Vagina (tissue), 2 donors: ENCODE measurements around the gene TAF3. TPM values are rescaled to one million over a fixed set of nuclear protein-coding genes. Genes with fewer than 3 reads are reported as not detected.

Experiments used
- DNase-seq, 2 donors: peaks; one replicate each; pipeline ENCODE4 v3.0.0-alpha.2; 2017; ENCODE audit errors: extremely low spot score in 2 of 2
- H3K27ac ChIP-seq: fragments of 200-600 bp; sonication (generic); one replicate; pipeline ENCODE4 v1.5.1; 2019
- H3K27me3 ChIP-seq: fragments of 200-600 bp; sonication (generic); one replicate; pipeline ENCODE4 v1.5.1; 2019
- H3K36me3 ChIP-seq, 2 donors: fragments of 200-600 bp; sonication (generic); one replicate each; pipeline ENCODE4 v1.5.1; 2017 to 2019
- H3K4me1 ChIP-seq: fragments of 200-600 bp; sonication (generic); one replicate; pipeline ENCODE4 v1.5.1; 2019
- H3K4me3 ChIP-seq, 2 donors: fragments of 200-600 bp; sonication (generic); 1 replicate in 1 of 2; 2 replicates in 1 of 2; pipeline ENCODE4 v1.5.1; 2016 to 2019
- H3K9me3 ChIP-seq: fragments of 200-600 bp; sonication (generic); one replicate; pipeline ENCODE4 v1.5.1; 2019
- POLR2A ChIP-seq, 2 donors: fragments of 450-650 bp; IDR thresholded peaks; one replicate each; pipeline ENCODE4 v1.6.1; 2017; ENCODE audit warnings: antibody characterized with exemption in 2 of 2, mild to moderate bottlenecking in 2 of 2, moderate library complexity in 2 of 2
- POLR2AphosphoS5 ChIP-seq, 2 donors: sonication (generic); formaldehyde crosslinking; IDR thresholded peaks; one replicate each; pipeline ENCODE4 v1.9.0; 2017; ENCODE audit warnings: antibody characterized with exemption in 2 of 2, mild to moderate bottlenecking in 2 of 2, low read depth in 1 of 2; ENCODE audit not compliant: insufficient read depth in 1 of 2
- intact Hi-C: fragments of 100-400 bp; cut with DNase I; formaldehyde crosslinking; loops from one replicate; pipeline ENCODE4 v1.15.1; 2023
- total RNA-seq: library from RNA; depleted of rRNA; stranded (reverse); fragments of >200 nt; gene quantifications from one replicate; pipeline ENCODE4 v1.2.3, GENCODE V29; 2016
- TF ChIP-seq, protein P1 (sequence below), 3 experiments: fragments of 450-650 bp in 2 of 3; fragments of 200-600 bp in 1 of 3; sonication (generic) in 1 of 3; IDR thresholded peaks; one replicate each; pipeline ENCODE4 v1.5.1; 2017 to 2019; ENCODE audit warnings: antibody characterized with exemption in 3 of 3, mild to moderate bottlenecking in 2 of 3, moderate library complexity in 2 of 3

The TAF3 gene
- total RNA-seq, 1 donor from 2014 or later = 9.8 TPM

DNA sequence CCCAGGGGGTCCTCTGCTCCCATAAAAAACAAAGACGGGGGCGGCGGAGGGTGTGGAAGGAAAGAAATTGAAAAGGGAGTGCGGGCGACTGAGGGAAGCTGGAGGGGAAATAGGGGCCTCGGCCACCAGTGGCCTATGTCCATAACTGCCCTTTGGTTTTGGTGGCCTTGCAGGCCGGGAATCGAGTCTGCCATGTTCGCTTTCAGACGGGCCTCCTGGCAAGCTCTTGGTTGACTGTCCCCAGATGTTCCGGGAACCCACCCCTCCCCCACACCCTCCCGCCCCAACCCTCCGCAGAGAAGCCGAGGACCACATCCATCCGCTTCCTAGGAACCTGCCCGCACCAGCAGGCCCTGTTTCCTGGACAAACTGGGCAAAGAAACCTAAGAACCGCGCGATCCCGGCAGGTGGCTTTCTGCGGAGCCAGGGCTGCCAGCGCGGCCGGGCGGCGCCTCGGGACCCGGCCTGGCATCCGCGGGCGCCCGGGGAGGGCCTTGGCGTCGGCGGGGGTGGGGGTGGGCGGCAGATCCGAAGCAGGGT lies 216.2 kb downstream of the TAF3 start:
- no peaks in the 10 kb centered on the region for H3K9me3 ChIP-seq
- peaks cover 25% of the 10 kb centered on the region for H3K27me3 ChIP-seq
- H3K27ac ChIP-seq = no peak overlapping the region
- DNase-seq = no peak
- intact Hi-C loops = no loop called here
- no peaks in the 10 kb centered on the region for H3K36me3 ChIP-seq
- TF ChIP-seq, protein P1, sequence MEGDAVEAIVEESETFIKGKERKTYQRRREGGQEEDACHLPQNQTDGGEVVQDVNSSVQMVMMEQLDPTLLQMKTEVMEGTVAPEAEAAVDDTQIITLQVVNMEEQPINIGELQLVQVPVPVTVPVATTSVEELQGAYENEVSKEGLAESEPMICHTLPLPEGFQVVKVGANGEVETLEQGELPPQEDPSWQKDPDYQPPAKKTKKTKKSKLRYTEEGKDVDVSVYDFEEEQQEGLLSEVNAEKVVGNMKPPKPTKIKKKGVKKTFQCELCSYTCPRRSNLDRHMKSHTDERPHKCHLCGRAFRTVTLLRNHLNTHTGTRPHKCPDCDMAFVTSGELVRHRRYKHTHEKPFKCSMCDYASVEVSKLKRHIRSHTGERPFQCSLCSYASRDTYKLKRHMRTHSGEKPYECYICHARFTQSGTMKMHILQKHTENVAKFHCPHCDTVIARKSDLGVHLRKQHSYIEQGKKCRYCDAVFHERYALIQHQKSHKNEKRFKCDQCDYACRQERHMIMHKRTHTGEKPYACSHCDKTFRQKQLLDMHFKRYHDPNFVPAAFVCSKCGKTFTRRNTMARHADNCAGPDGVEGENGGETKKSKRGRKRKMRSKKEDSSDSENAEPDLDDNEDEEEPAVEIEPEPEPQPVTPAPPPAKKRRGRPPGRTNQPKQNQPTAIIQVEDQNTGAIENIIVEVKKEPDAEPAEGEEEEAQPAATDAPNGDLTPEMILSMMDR (IDR thresholded peaks at IDR 0.05) = no peak
- TF ChIP-seq POLR2A (IDR thresholded peaks at IDR 0.05) (no peak), POLR2AphosphoS5 (IDR thresholded peaks at IDR 0.05; ENCODE audit: insufficient read depth in 1 of 2, low read depth in 1 of 2) (no peak)
- peak overlapping the region in 1 of 2 donors; percentile 26 for H3K4me3 ChIP-seq
- H3K4me1 ChIP-seq = peaks cover 36% of the 10 kb centered on the region

DNA sequence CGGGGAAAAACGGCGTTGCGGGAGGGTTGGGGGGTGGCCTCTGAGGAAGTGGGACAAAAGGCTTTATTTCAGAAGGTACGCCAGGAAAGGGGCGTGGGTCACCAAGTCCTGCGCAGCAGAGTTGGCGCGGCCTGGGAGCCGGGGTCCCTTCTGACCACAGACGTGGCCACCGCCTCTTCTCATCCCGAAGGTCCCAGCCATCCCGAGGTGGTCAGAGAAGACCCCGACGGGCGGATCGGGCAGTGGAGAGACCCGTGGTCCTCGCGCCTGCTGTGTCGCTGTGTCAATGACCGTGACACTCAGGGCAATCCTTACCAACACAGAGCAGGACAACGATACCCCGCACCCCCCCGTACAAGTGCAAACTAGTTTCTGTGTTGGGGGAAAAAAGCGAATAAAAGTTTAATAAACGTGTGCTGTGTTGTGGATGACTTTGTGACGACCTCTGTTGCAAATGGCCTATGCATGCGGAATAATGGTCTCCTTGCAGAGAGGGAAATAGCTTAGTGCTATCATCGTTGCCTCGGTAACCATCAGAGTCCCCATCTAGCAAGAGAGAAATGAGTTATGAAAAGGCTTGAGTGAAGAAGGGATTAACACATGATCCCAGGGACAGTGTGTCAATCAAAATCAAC lies 216.8 kb downstream of the TAF3 start:
- DNase-seq = no peak
- Histone ChIP-seq H3K4me3 (peak overlapping the region in 1 of 2 donors; percentile 26), H3K9me3 (no peaks in the 10 kb centered on the region), H3K4me1 (peaks cover 36% of the 10 kb centered on the region), H3K27ac (no peak overlapping the region), H3K27me3 (peaks cover 25% of the 10 kb centered on the region), H3K36me3 (no peaks in the 10 kb centered on the region)
- intact Hi-C loops = no loop called here
- no peak for TF ChIP-seq POLR2A (IDR thresholded peaks at IDR 0.05)
- TF ChIP-seq POLR2AphosphoS5 (IDR thresholded peaks at IDR 0.05; ENCODE audit: insufficient read depth in 1 of 2, low read depth in 1 of 2) = no peak
- TF ChIP-seq, protein P1 (IDR thresholded peaks at IDR 0.05) = no peak

DNA sequence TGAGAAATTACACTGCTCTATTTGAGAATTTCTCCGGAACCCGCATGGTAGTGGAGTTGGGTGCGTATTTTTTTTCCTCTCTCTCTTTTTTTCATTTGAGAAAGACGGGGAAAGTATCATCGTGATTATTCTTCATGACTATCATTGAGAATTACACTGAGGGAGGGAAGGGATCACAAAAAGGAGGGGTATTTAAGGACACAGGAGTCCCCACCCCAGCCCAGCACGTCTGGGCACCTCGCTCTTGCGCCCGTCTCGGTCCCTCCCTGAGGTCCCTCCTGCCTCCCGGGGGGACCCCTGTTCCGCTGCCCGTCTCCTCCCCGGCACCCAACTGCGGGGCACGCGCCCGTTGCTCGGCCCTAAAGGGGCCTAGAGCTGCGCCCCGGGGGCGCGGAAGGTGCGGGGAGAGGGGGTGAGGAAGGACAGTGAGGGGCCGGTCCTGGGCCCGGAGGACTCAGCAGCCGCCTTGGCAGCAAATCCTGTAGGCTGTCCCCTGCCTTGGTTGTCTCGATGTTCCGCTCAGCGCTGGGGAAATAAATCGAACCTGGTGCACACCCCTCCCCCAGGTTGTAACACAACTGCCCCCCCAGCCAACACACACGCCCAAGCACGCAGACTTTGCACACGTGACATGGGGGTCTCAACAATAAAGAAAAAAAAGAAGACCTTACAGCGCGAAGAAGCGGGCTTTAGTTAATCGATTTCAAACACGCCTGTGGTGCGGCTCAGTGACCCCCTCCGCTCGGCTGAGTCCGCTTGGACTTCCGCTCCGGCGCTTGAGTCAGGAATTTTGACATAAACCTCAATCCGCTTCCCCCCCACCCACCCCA lies 217.6 kb downstream of the TAF3 start:
- TF ChIP-seq POLR2AphosphoS5 (IDR thresholded peaks at IDR 0.05; ENCODE audit: insufficient read depth in 1 of 2, low read depth in 1 of 2) (no peak), POLR2A (IDR thresholded peaks at IDR 0.05) (no peak)
- TF ChIP-seq, protein P1 (IDR thresholded peaks at IDR 0.05) = no peak
- Histone ChIP-seq H3K36me3 (no peaks in the 10 kb centered on the region), H3K4me1 (peaks cover 36% of the 10 kb centered on the region), H3K27me3 (peaks cover 25% of the 10 kb centered on the region), H3K27ac (no peak overlapping the region), H3K9me3 (no peaks in the 10 kb centered on the region), H3K4me3 (peak overlapping the region in 1 of 2 donors; percentile 26)
- intact Hi-C loops = no loop called here
- no peak for DNase-seq

DNA sequence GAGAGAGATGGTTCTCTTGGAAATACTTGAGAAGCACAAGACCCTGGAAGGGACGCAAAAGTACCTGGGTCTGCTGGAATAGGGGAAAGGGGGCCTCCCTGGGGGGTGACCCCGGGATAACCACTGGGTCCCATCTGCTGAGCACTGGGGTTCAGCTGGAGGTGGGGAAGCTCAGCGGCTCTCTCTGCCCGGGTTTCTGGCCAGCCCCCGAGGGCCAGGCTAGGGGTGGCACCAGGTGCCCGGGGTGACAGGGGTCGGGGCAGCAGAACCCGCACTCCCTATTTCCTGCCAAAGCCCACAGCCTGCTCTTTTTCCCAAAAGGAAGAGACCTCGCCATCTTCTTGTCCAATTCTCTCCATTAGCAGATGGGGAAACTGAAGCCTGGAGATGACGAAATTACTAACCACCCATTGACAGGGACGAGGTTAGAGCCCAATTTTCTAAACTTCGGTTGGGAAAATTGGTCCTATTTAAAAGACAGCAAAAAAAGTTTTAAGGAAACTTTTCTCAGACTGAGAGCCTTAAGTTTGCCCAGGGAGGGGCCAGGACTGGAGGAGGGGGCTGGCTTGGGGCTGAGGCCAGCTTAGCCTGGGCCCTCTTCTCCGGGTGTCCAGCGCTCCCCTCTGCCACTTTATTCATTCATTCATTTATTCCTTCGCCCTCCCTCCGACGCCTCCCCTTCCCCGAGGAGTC lies 218.3 kb downstream of the TAF3 start:
- no peak for DNase-seq
- Histone ChIP-seq H3K27me3 (peaks cover 25% of the 10 kb centered on the region), H3K36me3 (no peaks in the 10 kb centered on the region), H3K27ac (no peak overlapping the region), H3K4me1 (peaks cover 36% of the 10 kb centered on the region), H3K9me3 (no peaks in the 10 kb centered on the region), H3K4me3 (no peak overlapping the region)
- intact Hi-C loops = no loop called here
- TF ChIP-seq, protein P1 (IDR thresholded peaks at IDR 0.05) = no peak
- no peak for TF ChIP-seq POLR2AphosphoS5 (IDR thresholded peaks at IDR 0.05; ENCODE audit: insufficient read depth in 1 of 2, low read depth in 1 of 2)
- no peak for TF ChIP-seq POLR2A (IDR thresholded peaks at IDR 0.05)
